ENCODE measurements around the gene MR1.
"Not testable (repeated sequence)": the region's sequence is repeated elsewhere in the genome, so short reads cannot be mapped to it uniquely, and the experiment has no call there.

The MR1 gene

DNA sequence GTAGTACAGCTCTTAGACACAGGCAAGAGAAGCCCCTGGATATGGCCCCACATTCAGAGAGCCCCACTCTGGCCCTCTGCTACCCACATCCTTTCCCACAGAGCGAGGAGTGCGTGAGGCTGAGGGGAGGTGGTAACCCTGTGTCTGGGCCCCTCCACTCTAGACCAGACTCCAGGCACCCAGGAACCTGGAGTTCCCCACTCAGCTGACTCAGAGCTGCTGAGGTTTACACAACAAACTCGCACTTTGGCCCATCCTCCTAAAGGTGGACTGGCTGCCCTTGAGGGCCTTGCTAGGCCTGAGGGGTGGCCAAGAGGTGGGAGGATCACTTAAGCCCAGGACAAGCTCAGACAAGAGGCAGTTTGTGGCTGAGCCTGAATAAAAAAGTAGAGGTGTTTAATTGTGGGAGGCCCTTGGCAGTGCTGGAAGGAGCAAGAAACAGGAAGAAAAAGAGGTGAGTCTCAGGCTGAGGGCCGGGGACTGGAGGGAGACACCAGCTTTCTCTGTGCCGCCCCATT is 10.7 kb downstream of the MR1 start:
- DNase-seq (ENCODE audit: low read depth): peak; percentile 81
- TF ChIP-seq MYC (IDR thresholded peaks at IDR 0.05; ENCODE audit: low read depth, low read length): no peak
- no peak overlapping the region for H3K4me3 ChIP-seq (ENCODE audit: low read depth, low read length)

DNA sequence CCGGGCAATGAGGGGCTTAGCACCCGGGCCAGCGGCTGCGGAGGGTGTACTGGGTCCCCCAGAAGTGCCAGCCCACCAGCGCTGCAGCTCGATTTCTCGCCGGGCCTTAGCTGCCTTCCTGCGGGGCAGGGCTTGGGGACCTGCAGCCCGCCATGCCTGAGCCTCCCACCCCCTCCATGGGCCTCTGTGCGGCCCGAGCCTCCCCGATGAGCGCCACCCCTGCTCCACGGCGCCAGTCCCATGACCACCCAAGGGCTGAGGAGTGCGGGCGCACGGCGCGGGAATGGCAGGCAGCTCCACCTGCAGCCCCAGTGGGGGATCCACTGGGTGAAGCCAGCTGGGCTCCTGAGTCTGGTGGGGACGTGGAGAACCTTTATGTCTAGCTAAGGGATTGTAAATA is 12.2 kb downstream of the MR1 start:
- H3K4me3 ChIP-seq (ENCODE audit: low read depth, low read length); DNase-seq (ENCODE audit: low read depth): not testable (repeated sequence)

DNA sequence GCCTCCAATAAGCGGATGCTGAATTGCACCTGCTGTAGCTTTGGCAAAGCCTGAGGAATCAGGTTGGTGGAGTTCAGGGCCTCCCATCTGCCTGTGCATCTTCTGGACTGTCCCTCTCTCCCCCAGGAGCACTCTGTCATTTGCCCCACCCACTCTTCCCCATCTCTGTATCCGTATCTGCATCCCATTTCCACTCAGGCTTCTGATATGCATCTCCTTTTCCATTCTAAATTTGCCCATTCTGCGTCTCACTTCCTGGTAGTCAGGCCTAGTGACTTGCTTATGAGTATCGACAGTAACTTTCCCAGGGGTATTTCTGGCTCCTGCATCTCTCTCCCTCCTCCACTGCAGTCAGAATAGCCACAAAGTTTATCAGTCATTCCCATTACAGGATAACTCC is 15.6 kb downstream of the MR1 start:
- TF ChIP-seq, protein P1, sequence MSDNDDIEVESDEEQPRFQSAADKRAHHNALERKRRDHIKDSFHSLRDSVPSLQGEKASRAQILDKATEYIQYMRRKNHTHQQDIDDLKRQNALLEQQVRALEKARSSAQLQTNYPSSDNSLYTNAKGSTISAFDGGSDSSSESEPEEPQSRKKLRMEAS (IDR thresholded peaks at IDR 0.05; ENCODE audit: low read depth, low read length): no peak
- TF ChIP-seq MYC (IDR thresholded peaks at IDR 0.05; ENCODE audit: low read depth, low read length): no peak
- no peak for TF ChIP-seq POLR2A (IDR thresholded peaks at IDR 0.05; ENCODE audit: extremely low read depth, insufficient read length)
- TF ChIP-seq, protein P2, sequence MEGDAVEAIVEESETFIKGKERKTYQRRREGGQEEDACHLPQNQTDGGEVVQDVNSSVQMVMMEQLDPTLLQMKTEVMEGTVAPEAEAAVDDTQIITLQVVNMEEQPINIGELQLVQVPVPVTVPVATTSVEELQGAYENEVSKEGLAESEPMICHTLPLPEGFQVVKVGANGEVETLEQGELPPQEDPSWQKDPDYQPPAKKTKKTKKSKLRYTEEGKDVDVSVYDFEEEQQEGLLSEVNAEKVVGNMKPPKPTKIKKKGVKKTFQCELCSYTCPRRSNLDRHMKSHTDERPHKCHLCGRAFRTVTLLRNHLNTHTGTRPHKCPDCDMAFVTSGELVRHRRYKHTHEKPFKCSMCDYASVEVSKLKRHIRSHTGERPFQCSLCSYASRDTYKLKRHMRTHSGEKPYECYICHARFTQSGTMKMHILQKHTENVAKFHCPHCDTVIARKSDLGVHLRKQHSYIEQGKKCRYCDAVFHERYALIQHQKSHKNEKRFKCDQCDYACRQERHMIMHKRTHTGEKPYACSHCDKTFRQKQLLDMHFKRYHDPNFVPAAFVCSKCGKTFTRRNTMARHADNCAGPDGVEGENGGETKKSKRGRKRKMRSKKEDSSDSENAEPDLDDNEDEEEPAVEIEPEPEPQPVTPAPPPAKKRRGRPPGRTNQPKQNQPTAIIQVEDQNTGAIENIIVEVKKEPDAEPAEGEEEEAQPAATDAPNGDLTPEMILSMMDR (IDR thresholded peaks at IDR 0.05; ENCODE audit: low read depth, low read length): no peak
- no peak for DNase-seq (ENCODE audit: low read depth)
- H3K4me3 ChIP-seq (ENCODE audit: low read depth, low read length): no peak overlapping the region

DNA sequence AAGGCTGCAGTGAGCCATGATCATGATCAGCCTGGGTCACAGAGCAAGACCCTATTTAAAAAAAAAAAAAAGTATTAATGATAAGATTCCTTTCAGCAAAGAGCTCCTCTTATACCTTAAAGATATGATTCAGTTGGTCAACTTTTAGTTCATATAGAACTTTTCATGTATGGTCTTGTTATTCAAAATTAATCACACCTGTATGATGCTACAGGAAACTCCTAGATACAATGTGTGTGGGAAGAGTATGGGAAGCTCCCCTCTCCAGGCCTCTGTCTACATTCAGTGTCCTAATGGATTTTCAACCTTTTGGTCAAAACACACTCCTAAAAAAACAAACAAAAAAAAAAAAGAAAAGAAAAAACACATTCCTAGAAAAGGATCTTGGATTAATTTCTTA is 17.1 kb downstream of the MR1 start:
- DNase-seq (ENCODE audit: low read depth): no peak
- TF ChIP-seq, protein P1 (IDR thresholded peaks at IDR 0.05; ENCODE audit: low read depth, low read length): no peak
- TF ChIP-seq, protein P2 (IDR thresholded peaks at IDR 0.05; ENCODE audit: low read depth, low read length): no peak
- TF ChIP-seq POLR2A (IDR thresholded peaks at IDR 0.05; ENCODE audit: extremely low read depth, insufficient read length) (no peak), MYC (IDR thresholded peaks at IDR 0.05; ENCODE audit: low read depth, low read length) (no peak)
- H3K4me3 ChIP-seq (ENCODE audit: low read depth, low read length): no peak overlapping the region

DNA sequence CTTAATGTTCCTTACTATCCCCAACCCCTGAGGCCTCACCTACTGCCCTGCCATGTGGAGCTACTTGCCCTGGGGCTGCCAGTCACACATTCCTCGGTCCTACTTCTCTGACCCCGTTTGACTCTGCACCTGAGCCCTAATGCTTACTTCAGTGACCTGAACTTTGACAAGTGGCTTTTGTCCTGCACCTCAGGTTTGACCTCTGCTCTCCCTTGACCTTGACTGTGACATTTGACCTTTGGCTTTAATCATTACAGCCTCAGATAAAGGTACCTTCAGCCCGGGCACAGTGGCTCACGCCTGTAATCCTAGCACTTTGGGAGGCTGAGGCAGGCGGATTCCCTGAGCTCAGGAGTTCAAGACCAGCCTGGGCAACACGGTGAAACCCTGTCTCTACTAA is 22.8 kb downstream of the MR1 start:
- H3K4me3 ChIP-seq (ENCODE audit: low read depth, low read length): no peak overlapping the region
- no peak for DNase-seq (ENCODE audit: low read depth)
- TF ChIP-seq POLR2A (IDR thresholded peaks at IDR 0.05; ENCODE audit: extremely low read depth, insufficient read length) (no peak), MYC (IDR thresholded peaks at IDR 0.05; ENCODE audit: low read depth, low read length) (no peak)
- TF ChIP-seq, protein P2 (IDR thresholded peaks at IDR 0.05; ENCODE audit: low read depth, low read length): no peak
- TF ChIP-seq, protein P1 (IDR thresholded peaks at IDR 0.05; ENCODE audit: low read depth, low read length): no peak

DNA sequence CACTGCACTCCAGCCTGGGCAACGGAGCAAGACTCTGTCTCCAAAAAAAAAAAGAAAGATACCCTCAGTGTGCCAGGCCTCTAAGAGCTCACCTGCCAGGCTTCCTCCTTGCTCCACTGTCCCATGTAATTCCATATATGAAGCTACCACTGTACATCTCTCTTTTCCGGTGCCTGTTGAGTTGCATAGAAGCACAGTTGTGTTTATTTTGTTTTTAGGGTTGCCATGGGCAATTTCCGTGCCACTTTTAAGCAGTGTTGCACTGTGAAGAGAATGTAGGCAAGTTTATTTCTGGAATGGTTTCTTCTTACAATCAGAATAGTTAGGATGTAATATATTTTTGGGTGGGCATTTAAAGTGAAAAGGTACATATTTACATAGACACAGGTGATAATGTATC is 23.3 kb downstream of the MR1 start:
- TF ChIP-seq POLR2A (IDR thresholded peaks at IDR 0.05; ENCODE audit: extremely low read depth, insufficient read length): no peak
- no peak overlapping the region for H3K4me3 ChIP-seq (ENCODE audit: low read depth, low read length)
- DNase-seq (ENCODE audit: low read depth): no peak

DNA sequence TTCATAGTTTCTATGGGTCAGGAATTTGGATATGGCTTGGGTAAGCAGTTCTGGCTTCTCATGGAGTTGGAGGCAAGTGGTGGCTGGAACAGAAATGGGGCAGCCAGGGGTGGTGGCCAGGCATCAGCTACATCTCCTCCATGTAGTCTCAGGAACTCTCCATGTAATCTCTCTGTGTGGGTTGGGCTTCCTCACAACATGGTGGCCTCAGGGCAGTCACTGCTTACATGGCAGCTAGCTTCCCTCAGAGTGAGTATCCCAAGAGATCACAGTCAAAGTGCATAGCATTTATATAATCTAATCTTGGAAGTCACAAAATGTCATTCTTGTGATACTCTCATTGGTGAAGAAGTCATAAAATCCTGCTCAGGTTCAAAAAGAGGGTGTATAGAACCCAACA is 25.7 kb downstream of the MR1 start:
- DNase-seq (ENCODE audit: low read depth): no peak
- no peak overlapping the region for H3K4me3 ChIP-seq (ENCODE audit: low read depth, low read length)
- no peak for TF ChIP-seq MYC (IDR thresholded peaks at IDR 0.05; ENCODE audit: low read depth, low read length)

DNA sequence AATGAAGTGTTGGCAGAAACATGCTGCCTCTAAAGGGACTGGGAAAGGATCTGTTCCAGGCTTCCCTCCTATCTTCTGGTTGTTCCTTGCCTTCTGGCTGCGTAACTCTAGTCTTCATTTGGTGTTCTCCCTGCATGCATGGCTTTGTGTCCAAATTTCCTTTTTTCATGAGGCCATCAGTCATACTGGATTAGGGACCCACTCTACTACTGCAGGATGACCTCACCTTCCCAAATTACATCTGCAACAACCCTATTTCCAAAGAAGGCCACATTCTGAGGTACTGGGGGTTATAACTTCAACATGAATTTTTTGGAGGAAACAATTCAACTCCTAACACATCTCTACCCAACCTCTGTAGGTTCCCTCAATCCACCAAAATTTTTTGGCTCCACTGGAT is 26.3 kb downstream of the MR1 start:
- TF ChIP-seq POLR2A (IDR thresholded peaks at IDR 0.05; ENCODE audit: extremely low read depth, insufficient read length) (no peak), MYC (IDR thresholded peaks at IDR 0.05; ENCODE audit: low read depth, low read length) (no peak)
- TF ChIP-seq, protein P1 (IDR thresholded peaks at IDR 0.05; ENCODE audit: low read depth, low read length): no peak
- TF ChIP-seq, protein P2 (IDR thresholded peaks at IDR 0.05; ENCODE audit: low read depth, low read length): no peak
- H3K4me3 ChIP-seq (ENCODE audit: low read depth, low read length): no peak overlapping the region
- DNase-seq (ENCODE audit: low read depth): no peak

DNA sequence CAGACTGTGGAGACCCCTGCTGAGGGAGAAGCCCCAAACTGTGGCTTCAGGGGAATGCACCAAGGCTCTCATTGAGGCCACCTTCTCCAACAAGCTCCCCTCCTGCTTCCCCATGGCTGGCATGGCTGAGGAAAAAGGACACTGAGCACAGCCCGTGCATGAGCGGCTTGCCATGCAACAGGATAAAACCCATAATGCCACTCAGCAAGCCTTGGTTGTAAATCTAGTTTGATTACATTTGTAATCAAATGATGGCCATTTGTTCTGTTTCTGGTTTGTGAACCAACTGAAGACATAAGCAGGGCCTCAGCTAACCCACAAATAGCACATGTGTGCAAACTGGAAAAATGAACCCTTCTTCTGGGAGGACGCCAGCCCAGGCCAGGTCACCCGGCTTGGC is 27.2 kb downstream of the MR1 start:
- H3K4me3 ChIP-seq (ENCODE audit: low read depth, low read length); DNase-seq (ENCODE audit: low read depth): not testable (repeated sequence)
